SU-DHL-6 (cell line): ENCODE data around the gene GPSM1.

Experiments
- H2AFZ ChIP-seq: fragments of 200-600 bp; sonication (generic); 2 replicates; pipeline ENCODE4 v1.6.1; 2014; ENCODE audit warnings: low read depth, mild to moderate bottlenecking, moderate library complexity, mixed read lengths, antibody characterized with exemption, low read length; ENCODE audit not compliant: severe bottlenecking
- H3F3A ChIP-seq: fragments of 200-600 bp; shearing (Covaris generic); 2 replicates; pipeline ENCODE4 v1.6.0; 2016; ENCODE audit warnings: antibody characterized with exemption, mild to moderate bottlenecking; ENCODE audit not compliant: insufficient read depth
- H3K27ac ChIP-seq: fragments of 200-600 bp; sonication (generic); 2 replicates; pipeline ENCODE4 v1.5.1; 2016; ENCODE audit warnings: low read depth, mild to moderate bottlenecking, low read length, moderate library complexity, mixed read lengths
- H3K27me3 ChIP-seq: fragments of 200-600 bp; sonication (generic), shearing (Covaris generic); 2 replicates; pipeline ENCODE4 v1.6.0; 2014; ENCODE audit warnings: mild to moderate bottlenecking, low read length
- H3K36me3 ChIP-seq: fragments of 200-600 bp; sonication (generic); 2 replicates; pipeline ENCODE4 v1.6.1; 2014; ENCODE audit warnings: mild to moderate bottlenecking, low read length, mixed read lengths
- H3K4me2 ChIP-seq: fragments of 300-600, 200-600 bp; shearing (Covaris generic), sonication (generic); 2 replicates; pipeline ENCODE4 v1.6.0; 2014; ENCODE audit warnings: low read length, low read depth, mild to moderate bottlenecking; ENCODE audit not compliant: poor library complexity, severe bottlenecking
- H3K4me3 ChIP-seq: fragments of 200-600 bp; sonication (generic); 2 replicates; pipeline ENCODE4 v1.5.1; 2014; ENCODE audit warnings: antibody characterized with exemption, low read length, mild to moderate bottlenecking, mixed read lengths; ENCODE audit not compliant: insufficient read depth, poor library complexity, severe bottlenecking
- H3K79me2 ChIP-seq: fragments of 200-600 bp; sonication (generic); 2 replicates; pipeline ENCODE4 v1.6.1; 2014; ENCODE audit warnings: mild to moderate bottlenecking, low read length, moderate library complexity; ENCODE audit not compliant: insufficient read depth
- H3K9ac ChIP-seq: fragments of 200-600 bp; sonication (generic); 2 replicates; pipeline ENCODE4 v1.7.0; 2014; ENCODE audit warnings: mild to moderate bottlenecking, low read length
- H3K9me2 ChIP-seq: fragments of 200-600 bp; sonication (generic); replicated peaks from 2 replicates; pipeline ENCODE4 v1.6.1; 2014; ENCODE audit warnings: low read length; ENCODE audit not compliant: insufficient read depth
- H3K9me3 ChIP-seq: fragments of 200-600 bp; sonication (generic); 2 replicates; pipeline ENCODE4 v1.6.1; 2014; ENCODE audit warnings: low read length, mixed read lengths; ENCODE audit not compliant: insufficient read depth
- H4K20me1 ChIP-seq: fragments of 200-600 bp; sonication (generic); 2 replicates; pipeline ENCODE4 v1.6.1; 2014; ENCODE audit warnings: low read depth, mild to moderate bottlenecking, antibody characterized with exemption, low read length, moderate library complexity, mixed read lengths
- EZH2phosphoT487 ChIP-seq: fragments of 200-600 bp; sonication (generic), shearing (Covaris generic); conservative IDR thresholded peaks from 2 replicates; pipeline ENCODE4 v1.6.1; 2018; ENCODE audit warnings: mild to moderate bottlenecking, antibody characterized with exemption, low read length, moderate library complexity, mixed read lengths
- TF ChIP-seq, protein P1 (sequence below): fragments of 200-600 bp; sonication (generic); IDR thresholded peaks from one replicate; pipeline ENCODE4 v1.5.1; 2017; ENCODE audit warnings: antibody characterized with exemption, mild to moderate bottlenecking, low read length, moderate library complexity; ENCODE audit not compliant: insufficient read depth, poor library complexity, severe bottlenecking

Gene GPSM1

GRCh38 chr9:136286359-136286986, 40.9 kb upstream of the GPSM1 start:
- Histone ChIP-seq H2AFZ (no peak overlapping the region), H3K9ac (no peak overlapping the region), H4K20me1 (no peaks in the 10 kb centered on the region), H3K4me2 (no peak overlapping the region), H3K27ac (no peak overlapping the region), H3K9me2 (no peaks in the 10 kb centered on the region), H3K27me3 (no peaks in the 10 kb centered on the region), H3K36me3 (no peaks in the 10 kb centered on the region), H3K4me3 (no peak overlapping the region), H3K79me2 (no peaks in the 10 kb centered on the region), H3F3A (no peaks in the 10 kb centered on the region), H3K9me3 (no peaks in the 10 kb centered on the region)
- TF ChIP-seq EZH2phosphoT487 = no peak
- TF ChIP-seq, protein P1, sequence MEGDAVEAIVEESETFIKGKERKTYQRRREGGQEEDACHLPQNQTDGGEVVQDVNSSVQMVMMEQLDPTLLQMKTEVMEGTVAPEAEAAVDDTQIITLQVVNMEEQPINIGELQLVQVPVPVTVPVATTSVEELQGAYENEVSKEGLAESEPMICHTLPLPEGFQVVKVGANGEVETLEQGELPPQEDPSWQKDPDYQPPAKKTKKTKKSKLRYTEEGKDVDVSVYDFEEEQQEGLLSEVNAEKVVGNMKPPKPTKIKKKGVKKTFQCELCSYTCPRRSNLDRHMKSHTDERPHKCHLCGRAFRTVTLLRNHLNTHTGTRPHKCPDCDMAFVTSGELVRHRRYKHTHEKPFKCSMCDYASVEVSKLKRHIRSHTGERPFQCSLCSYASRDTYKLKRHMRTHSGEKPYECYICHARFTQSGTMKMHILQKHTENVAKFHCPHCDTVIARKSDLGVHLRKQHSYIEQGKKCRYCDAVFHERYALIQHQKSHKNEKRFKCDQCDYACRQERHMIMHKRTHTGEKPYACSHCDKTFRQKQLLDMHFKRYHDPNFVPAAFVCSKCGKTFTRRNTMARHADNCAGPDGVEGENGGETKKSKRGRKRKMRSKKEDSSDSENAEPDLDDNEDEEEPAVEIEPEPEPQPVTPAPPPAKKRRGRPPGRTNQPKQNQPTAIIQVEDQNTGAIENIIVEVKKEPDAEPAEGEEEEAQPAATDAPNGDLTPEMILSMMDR = no peak

DNA sequence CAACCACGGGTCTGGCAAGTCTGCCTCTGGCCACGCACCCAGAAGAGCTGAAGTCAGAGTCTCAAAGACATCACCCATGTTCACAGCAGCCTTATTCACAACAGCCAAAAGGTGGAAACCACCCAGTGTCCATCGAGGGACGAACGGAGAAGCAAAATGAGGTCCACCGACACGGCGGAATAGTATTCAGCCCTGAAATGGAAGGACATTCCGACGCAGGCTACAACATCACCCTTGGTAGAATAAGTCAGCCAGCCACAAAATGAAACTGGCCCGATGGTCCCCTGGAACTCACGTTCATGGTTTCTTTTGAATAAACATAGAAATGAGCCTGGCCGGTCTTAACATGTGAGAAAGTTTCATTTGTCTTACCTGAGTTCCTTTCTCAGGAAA, 40.4 kb upstream of the GPSM1 start:
- Histone ChIP-seq H3K27me3 (no peaks in the 10 kb centered on the region), H3K79me2 (no peaks in the 10 kb centered on the region), H3K9me3 (no peaks in the 10 kb centered on the region), H3K36me3 (no peaks in the 10 kb centered on the region), H3F3A (no peaks in the 10 kb centered on the region), H3K27ac (no peak overlapping the region), H3K9me2 (no peaks in the 10 kb centered on the region), H3K9ac (no peak overlapping the region), H3K4me2 (no peak overlapping the region), H3K4me3 (no peak overlapping the region), H4K20me1 (no peaks in the 10 kb centered on the region), H2AFZ (no peak overlapping the region)
- TF ChIP-seq EZH2phosphoT487 = no peak
- TF ChIP-seq, protein P1 = no peak

- no peak overlapping the region for H3K27ac ChIP-seq
- H3K4me2 ChIP-seq = no peak overlapping the region
- H3K27me3 ChIP-seq = no peaks in the 10 kb centered on the region
- H3K4me3 ChIP-seq = no peak overlapping the region
- H3K9ac ChIP-seq = no peak overlapping the region
- H3F3A ChIP-seq = no peaks in the 10 kb centered on the region
- H3K79me2 ChIP-seq = no peaks in the 10 kb centered on the region
- no peaks in the 10 kb centered on the region for H3K9me2 ChIP-seq
- no peak for TF ChIP-seq EZH2phosphoT487
- no peak overlapping the region for H2AFZ ChIP-seq
- no peaks in the 10 kb centered on the region for H4K20me1 ChIP-seq
- no peaks in the 10 kb centered on the region for H3K36me3 ChIP-seq
- H3K9me3 ChIP-seq = no peaks in the 10 kb centered on the region
Observed at GRCh38 chr9:136287960-136288753, 39.2 kb upstream of the GPSM1 start.
